Measurements from ENCODE around the gene MCTP1. TPM values are rescaled to one million over a fixed set of nuclear protein-coding genes. Genes with fewer than 3 reads are reported as not detected.

Gene MCTP1
- total RNA-seq, 1 experiment from 2014 or later, result 2.5 TPM

DNA sequence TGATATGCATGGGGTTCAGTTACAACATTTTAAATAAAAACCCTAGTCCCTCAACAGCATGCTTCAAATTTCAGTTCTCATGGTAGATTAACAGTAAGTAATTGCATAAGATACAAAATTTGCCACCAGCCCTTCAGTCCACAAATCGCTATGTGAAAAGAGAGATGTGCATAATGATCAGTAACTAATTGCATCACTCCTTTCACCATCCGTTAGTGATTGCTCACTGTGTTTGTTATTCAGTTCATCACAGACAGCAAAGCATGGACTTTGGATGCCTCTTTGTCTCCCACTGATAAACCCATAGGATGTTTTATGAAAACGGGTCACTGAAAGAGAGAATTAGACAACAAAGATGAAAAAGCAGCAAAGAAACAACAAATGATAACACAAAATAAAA is 103.2 kb downstream of the MCTP1 start:
- H3K9me3 Mint-ChIP-seq, result no peaks in the 10 kb centered on the region
- Histone ChIP-seq H3T11ph (ENCODE audit: low read length) (no peak overlapping the region), H2BK120ac (ENCODE audit: low read depth, low read length, poor library complexity, severe bottlenecking) (no peak overlapping the region), H3K23me2 (ENCODE audit: insufficient read length, low read depth, low read length, poor library complexity, severe bottlenecking) (no peaks in the 10 kb centered on the region), H4K8ac (replicated peaks; ENCODE audit: insufficient read length, low read depth, low read length) (no peak overlapping the region), H3K79me2 (ENCODE audit: insufficient read depth, low read length) (no peaks in the 10 kb centered on the region), H3K79me1 (ENCODE audit: insufficient read depth, low read depth, low read length, poor library complexity, severe bottlenecking) (no peaks in the 10 kb centered on the region), H4K5ac (ENCODE audit: insufficient read length, low read depth, low read length) (no peak overlapping the region), H2BK15ac (ENCODE audit: low read depth, low read length) (no peak overlapping the region), H2AFZ (ENCODE audit: low read length) (no peak overlapping the region), H3K4me2 (ENCODE audit: insufficient read depth, insufficient read length, low read length) (no peak overlapping the region), H3K4me1 (ENCODE audit: insufficient read depth, low read length) (peaks cover 7% of the 10 kb centered on the region; the same call in 1 of the 2 replicates), H3K23ac (ENCODE audit: insufficient read length, low read depth, low read length) (no peak overlapping the region), H3K27me3 (ENCODE audit: insufficient read depth, low read length) (no peaks in the 10 kb centered on the region), H3K14ac (ENCODE audit: insufficient read depth, low read length) (no peak overlapping the region), H2BK12ac (ENCODE audit: insufficient read length, low read depth, low read length) (no peak overlapping the region), H3K56ac (ENCODE audit: insufficient read length, low read depth, low read length) (no peak overlapping the region), H2AK5ac (ENCODE audit: insufficient read length, low read length) (no peak overlapping the region), H3K4ac (ENCODE audit: low read depth, low read length) (no peak overlapping the region), H2BK5ac (ENCODE audit: insufficient read length, low read length) (no peak overlapping the region), H2BK20ac (ENCODE audit: low read depth, low read length, poor library complexity, severe bottlenecking) (no peak overlapping the region), H4K91ac (ENCODE audit: insufficient read length, low read depth, low read length) (no peak overlapping the region), H3K18ac (ENCODE audit: insufficient read length, low read depth, low read length) (no peak overlapping the region), H3K27ac (ENCODE audit: insufficient read length, low read depth, low read length) (no peak overlapping the region), H4K20me1 (ENCODE audit: control insufficient read depth, insufficient read depth, insufficient read length) (no peaks in the 10 kb centered on the region), H3K9ac (ENCODE audit: extremely low read depth, insufficient read length, low read length) (no peak overlapping the region), H3K9me3 (ENCODE audit: control insufficient read depth, low read depth, low read length) (no peaks in the 10 kb centered on the region)
- H3K27ac Mint-ChIP-seq, result no peak overlapping the region
- no peak for DNase-seq
- H3K36me3 Mint-ChIP-seq (ENCODE audit: insufficient read depth in 1 of 3, low read depth in 3 of 3), result no peaks in the 10 kb centered on the region; a peak in 2 of 7 replicates
- H3K27me3 Mint-ChIP-seq (ENCODE audit: low read depth), result no peaks in the 10 kb centered on the region
- no CpG with 5 or more reads among the region's 3 CpGs for WGBS (ENCODE audit: extremely low coverage, insufficient read length, low lambda C conversion rate)
- H3K4me3 Mint-ChIP-seq, result no peak overlapping the region
- no peak for TF ChIP-seq CTCF (conservative IDR thresholded peaks at IDR 0.05)
- H3K4me1 Mint-ChIP-seq, result peaks cover 39 to 46% of the 10 kb centered on the region in 2 experiments

All from H9 (cell line).